ENCODE results near the gene RARA. TPM values are rescaled to one million over a fixed set of nuclear protein-coding genes. Genes with fewer than 3 reads are reported as not detected.
"Not testable (repeated sequence)": the region's sequence is repeated elsewhere in the genome, so short reads cannot be mapped to it uniquely, and the experiment has no call there.

Gene RARA
- total RNA-seq, 1 experiment from 2014 or later: 7.6 TPM

GRCh38 chr17:40293363-40293762 is 15.6 kb upstream of the RARA start:
- no peak for DNase-seq (ENCODE audit: low read depth, low spot score)
- in situ Hi-C loops (cut with HindIII; ENCODE audit: low pct_unique_long_range_greater_than_20kb, low sequenced_read_pairs): no loop called here

GRCh38 chr17:40295488-40296436 is 13.2 kb upstream of the RARA start:
- in situ Hi-C loops (cut with HindIII; ENCODE audit: low pct_unique_long_range_greater_than_20kb, low sequenced_read_pairs): no loop called here
- no peak for DNase-seq (ENCODE audit: low read depth, low spot score)

- no peak for DNase-seq (ENCODE audit: low read depth, low spot score)
Observed at GRCh38 chr17:40297511-40297910, 11.5 kb upstream of the RARA start.

GRCh38 chr17:40298726-40299125 is 10.3 kb upstream of the RARA start:
- in situ Hi-C loops (cut with HindIII; ENCODE audit: low pct_unique_long_range_greater_than_20kb, low sequenced_read_pairs): no loop called here
- DNase-seq (ENCODE audit: low read depth, low spot score): no peak

More at GRCh38 chr17:40297511-40297910, 11.5 kb upstream of the RARA start:
- in situ Hi-C loops (cut with HindIII; ENCODE audit: low pct_unique_long_range_greater_than_20kb, low sequenced_read_pairs): no loop called here

- in situ Hi-C loops (cut with HindIII; ENCODE audit: low pct_unique_long_range_greater_than_20kb, low sequenced_read_pairs); DNase-seq (ENCODE audit: low read depth, low spot score): not testable (repeated sequence)
Observed at GRCh38 chr17:40299159-40299757, 9.7 kb upstream of the RARA start.

- DNase-seq (ENCODE audit: low read depth, low spot score): peak; percentile 49
- in situ Hi-C loops (cut with HindIII; ENCODE audit: low pct_unique_long_range_greater_than_20kb, low sequenced_read_pairs): no loop called here
Observed at GRCh38 chr17:40301315-40301714, 7.7 kb upstream of the RARA start.

- in situ Hi-C loops (cut with HindIII; ENCODE audit: low pct_unique_long_range_greater_than_20kb, low sequenced_read_pairs): no loop called here
- DNase-seq (ENCODE audit: low read depth, low spot score): peak; percentile 71
Observed at GRCh38 chr17:40303009-40303657, 5.8 kb upstream of the RARA start.

- in situ Hi-C loops (cut with HindIII; ENCODE audit: low pct_unique_long_range_greater_than_20kb, low sequenced_read_pairs): no loop called here
- no peak for DNase-seq (ENCODE audit: low read depth, low spot score)
Observed at GRCh38 chr17:40303708-40304551, 5.0 kb upstream of the RARA start.

- DNase-seq (ENCODE audit: low read depth, low spot score); in situ Hi-C loops (cut with HindIII; ENCODE audit: low pct_unique_long_range_greater_than_20kb, low sequenced_read_pairs): not testable (repeated sequence)
Observed at GRCh38 chr17:40304552-40304863, 4.5 kb upstream of the RARA start.

- in situ Hi-C loops (cut with HindIII; ENCODE audit: low pct_unique_long_range_greater_than_20kb, low sequenced_read_pairs); DNase-seq (ENCODE audit: low read depth, low spot score): not testable (repeated sequence)
Observed at GRCh38 chr17:40304866-40305265, 4.1 kb upstream of the RARA start.

- in situ Hi-C loops (cut with HindIII; ENCODE audit: low pct_unique_long_range_greater_than_20kb, low sequenced_read_pairs): no loop called here
- no peak for DNase-seq (ENCODE audit: low read depth, low spot score)
Observed at GRCh38 chr17:40306395-40306794, 2.6 kb upstream of the RARA start.

GRCh38 chr17:40307001-40307730 is 1.8 kb upstream of the RARA start:
- in situ Hi-C loops (cut with HindIII; ENCODE audit: low pct_unique_long_range_greater_than_20kb, low sequenced_read_pairs): no loop called here
- DNase-seq (ENCODE audit: low read depth, low spot score): no peak

- in situ Hi-C loops (cut with HindIII; ENCODE audit: low pct_unique_long_range_greater_than_20kb, low sequenced_read_pairs): no loop called here
- no peak for DNase-seq (ENCODE audit: low read depth, low spot score)
Observed at GRCh38 chr17:40307740-40308239, 1.2 kb upstream of the RARA start.

GRCh38 chr17:40309949-40310510 is 1.1 kb downstream of the RARA start:
- DNase-seq (ENCODE audit: low read depth, low spot score): no peak
- in situ Hi-C loops (cut with HindIII; ENCODE audit: low pct_unique_long_range_greater_than_20kb, low sequenced_read_pairs): no loop called here

GRCh38 chr17:40310882-40311391 is 2.0 kb downstream of the RARA start:
- no peak for DNase-seq (ENCODE audit: low read depth, low spot score)
- in situ Hi-C loops (cut with HindIII; ENCODE audit: low pct_unique_long_range_greater_than_20kb, low sequenced_read_pairs): no loop called here

GRCh38 chr17:40311575-40311974 is 2.6 kb downstream of the RARA start:
- in situ Hi-C loops (cut with HindIII; ENCODE audit: low pct_unique_long_range_greater_than_20kb, low sequenced_read_pairs): no loop called here
- DNase-seq (ENCODE audit: low read depth, low spot score): no peak
